T-helper 17 cell (primary cell): ENCODE results near the gene ADAMTSL4. TPM values are rescaled to one million over a fixed set of nuclear protein-coding genes. Genes with fewer than 3 reads are reported as not detected.

ENCODE experiments used
- ATAC-seq: fragments of 150-1000 bp; cut with Tn5 transposase; 2 replicates; pipeline ENCODE4 v1.10.0; 2021; ENCODE audit warnings: mild to moderate bottlenecking, moderate library complexity
- DNase-seq, 3 donors: peaks; one replicate each; pipeline versions ENCODE4 v3.0.0 to v3.0.0-alpha.2; 2020 to 2021
- H3K9me3 ChIP-seq: one replicate; pipeline ENCODE4 v1.7.0; 2013; ENCODE audit warnings: low read length, mild to moderate bottlenecking; ENCODE audit not compliant: control insufficient read depth, poor library complexity, severe bottlenecking
- H3K27ac Mint-ChIP-seq: one replicate; pipeline ENCODE4 v1.8.0; 2022; ENCODE audit warnings: mild to moderate bottlenecking, moderate library complexity, mixed read lengths
- H3K27me3 Mint-ChIP-seq: one replicate; pipeline ENCODE4 v1.8.0; 2022; ENCODE audit warnings: mixed read lengths
- H3K36me3 Mint-ChIP-seq: one replicate; pipeline ENCODE4 v1.8.0; 2022; ENCODE audit warnings: low read depth, mixed read lengths
- H3K4me1 Mint-ChIP-seq: one replicate; pipeline ENCODE4 v1.8.0; 2022; ENCODE audit warnings: mild to moderate bottlenecking, mixed read lengths
- H3K4me3 Mint-ChIP-seq: one replicate; pipeline ENCODE4 v1.8.0; 2022; ENCODE audit warnings: mild to moderate bottlenecking, moderate library complexity, mixed read lengths
- total RNA-seq, 4 donors: library from RNA in 2 of 4; stranded (reverse) in 2 of 4; gene quantifications; one replicate each; pipeline ENCODE4 v1.2.3 and lab custom pipeline; 2022 to 2026

ADAMTSL4 gene
- total RNA-seq, 2 donors from 2014 or later, result 0.39 to 1.6 TPM

DNA sequence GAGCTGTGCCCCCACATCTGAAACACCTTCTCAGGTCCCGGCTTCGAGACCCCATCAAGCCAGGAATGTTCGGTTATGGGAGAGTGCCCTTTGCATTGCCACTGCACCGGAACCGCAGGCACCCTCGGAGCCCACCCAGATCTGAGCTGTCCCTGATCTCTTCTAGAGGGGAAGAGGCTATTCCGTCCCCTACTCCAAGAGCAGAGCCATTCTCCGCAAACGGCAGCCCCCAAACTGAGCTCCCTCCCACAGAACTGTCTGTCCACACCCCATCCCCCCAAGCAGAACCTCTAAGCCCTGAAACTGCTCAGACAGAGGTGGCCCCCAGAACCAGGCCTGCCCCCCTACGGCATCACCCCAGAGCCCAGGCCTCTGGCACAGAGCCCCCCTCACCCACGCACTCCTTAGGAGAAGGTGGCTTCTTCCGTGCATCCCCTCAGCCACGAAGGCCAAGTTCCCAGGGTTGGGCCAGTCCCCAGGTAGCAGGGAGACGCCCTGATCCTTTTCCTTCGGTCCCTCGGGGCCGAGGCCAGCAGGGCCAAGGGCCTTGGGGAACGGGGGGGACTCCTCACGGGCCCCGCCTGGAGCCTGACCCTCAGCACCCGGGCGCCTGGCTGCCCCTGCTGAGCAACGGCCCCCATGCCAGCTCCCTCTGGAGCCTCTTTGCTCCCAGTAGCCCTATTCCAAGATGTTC, 4.3 kb downstream of the ADAMTSL4 start:
- DNase-seq (no peak), ATAC-seq (no peak)
- H3K27me3 Mint-ChIP-seq, result no peaks in the 10 kb centered on the region
- no peak overlapping the region for H3K27ac Mint-ChIP-seq
- H3K4me3 Mint-ChIP-seq, result no peak overlapping the region
- H3K4me1 Mint-ChIP-seq, result peaks cover 11% of the 10 kb centered on the region
- no peaks in the 10 kb centered on the region for H3K36me3 Mint-ChIP-seq
- no peaks in the 10 kb centered on the region for H3K9me3 ChIP-seq

DNA sequence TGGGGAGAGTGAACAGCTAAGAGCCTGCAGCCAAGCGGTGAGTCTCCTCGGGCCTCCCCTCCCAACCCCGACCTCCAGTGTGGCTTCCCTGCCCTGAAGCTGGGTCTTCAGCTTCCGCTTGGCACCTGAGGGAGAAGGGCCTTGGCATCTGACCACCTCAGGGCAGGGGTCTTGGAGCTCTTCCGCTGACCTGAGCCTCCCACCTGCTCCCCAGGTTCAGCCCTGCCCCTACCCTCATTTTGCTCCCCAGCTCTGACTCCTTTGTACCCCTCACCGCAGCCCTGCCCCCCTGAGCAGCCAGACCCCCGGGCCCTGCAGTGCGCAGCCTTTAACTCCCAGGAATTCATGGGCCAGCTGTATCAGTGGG, 4.9 kb downstream of the ADAMTSL4 start:
- no peaks in the 10 kb centered on the region for H3K9me3 ChIP-seq
- ATAC-seq, result no peak
- no peak for DNase-seq
- Mint-ChIP-seq H3K27me3 (no peaks in the 10 kb centered on the region), H3K4me1 (peaks cover 10% of the 10 kb centered on the region), H3K27ac (no peak overlapping the region), H3K36me3 (no peaks in the 10 kb centered on the region), H3K4me3 (no peak overlapping the region)

DNA sequence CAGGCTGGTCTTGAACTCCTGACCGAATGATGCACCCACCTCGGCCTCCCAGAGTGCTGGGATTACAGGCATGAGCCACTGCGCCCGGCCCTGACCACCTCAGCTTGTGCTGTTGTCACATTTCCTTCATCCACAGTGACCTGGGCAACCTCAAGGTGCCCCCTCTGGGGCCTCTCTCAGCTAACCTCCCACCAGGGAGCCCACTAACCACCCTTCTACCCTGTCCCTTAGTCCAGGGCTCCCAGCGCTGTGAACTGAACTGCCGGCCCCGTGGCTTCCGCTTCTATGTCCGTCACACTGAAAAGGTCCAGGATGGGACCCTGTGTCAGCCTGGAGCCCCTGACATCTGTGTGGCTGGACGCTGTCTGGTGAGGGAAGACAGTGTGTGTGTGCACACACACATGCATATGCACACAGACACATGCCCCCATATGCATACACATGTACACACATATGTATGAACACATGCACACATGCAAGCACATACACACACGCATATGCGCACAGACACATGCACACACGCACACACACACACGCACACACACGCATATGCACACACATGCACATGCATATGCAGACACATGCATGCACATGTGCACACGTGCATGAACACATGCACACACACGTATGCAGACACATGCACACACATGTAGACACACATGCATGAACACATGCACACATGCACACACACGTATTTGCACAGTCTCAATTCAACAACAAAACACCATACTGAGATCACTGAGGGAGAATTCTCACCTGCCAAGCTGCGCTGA, 6.2 kb downstream of the ADAMTSL4 start:
- DNase-seq, result no peak
- H3K4me3 Mint-ChIP-seq, result no peak overlapping the region
- H3K27ac Mint-ChIP-seq, result no peak overlapping the region
- no peaks in the 10 kb centered on the region for H3K36me3 Mint-ChIP-seq
- H3K4me1 Mint-ChIP-seq, result peaks cover 12% of the 10 kb centered on the region
- ATAC-seq, result no peak
- H3K9me3 ChIP-seq, result no peaks in the 10 kb centered on the region
- H3K27me3 Mint-ChIP-seq, result no peaks in the 10 kb centered on the region

DNA sequence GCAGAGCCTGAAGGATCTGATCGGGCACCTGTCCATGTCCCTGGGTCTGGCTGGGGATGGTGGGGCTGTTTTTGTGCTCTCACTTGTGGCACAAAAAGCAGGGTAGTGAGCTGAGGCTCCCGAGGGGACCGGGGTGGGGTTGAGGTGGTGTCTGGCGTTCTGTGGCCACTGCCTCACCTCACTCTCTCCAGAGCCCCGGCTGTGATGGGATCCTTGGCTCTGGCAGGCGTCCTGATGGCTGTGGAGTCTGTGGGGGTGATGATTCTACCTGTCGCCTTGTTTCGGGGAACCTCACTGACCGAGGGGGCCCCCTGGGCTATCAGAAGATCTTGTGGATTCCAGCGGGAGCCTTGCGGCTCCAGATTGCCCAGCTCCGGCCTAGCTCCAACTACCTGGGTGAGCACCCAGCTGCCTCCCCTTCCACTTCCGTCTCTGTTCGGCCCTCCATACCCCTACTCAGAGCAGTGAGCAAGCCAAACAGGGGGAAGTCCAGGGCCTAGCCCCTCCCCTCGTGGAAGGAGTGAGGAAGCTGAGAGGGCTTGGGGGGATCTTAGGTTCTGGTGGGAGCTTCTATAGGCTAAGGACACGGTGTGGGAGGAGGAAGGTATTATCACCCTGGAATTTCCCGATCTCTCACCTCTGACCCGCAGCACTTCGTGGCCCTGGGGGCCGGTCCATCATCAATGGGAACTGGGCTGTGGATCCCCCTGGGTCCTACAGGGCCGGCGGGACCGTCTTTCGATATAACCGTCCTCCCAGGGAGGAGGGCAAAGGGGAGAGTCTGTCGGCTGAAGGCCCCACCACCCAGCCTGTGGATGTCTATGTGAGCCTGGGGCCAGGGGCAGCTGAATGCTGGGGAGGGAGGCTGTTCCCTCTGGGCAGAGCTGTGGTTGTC, 7.0 kb downstream of the ADAMTSL4 start:
- peak overlapping the region; percentile 21 for H3K27ac Mint-ChIP-seq
- no peaks in the 10 kb centered on the region for H3K9me3 ChIP-seq
- H3K4me1 Mint-ChIP-seq, result peaks cover 15% of the 10 kb centered on the region
- DNase-seq (no peak), ATAC-seq (no peak)
- no peaks in the 10 kb centered on the region for H3K36me3 Mint-ChIP-seq
- peak overlapping the region; percentile 36 for H3K4me3 Mint-ChIP-seq
- H3K27me3 Mint-ChIP-seq, result no peaks in the 10 kb centered on the region

DNA sequence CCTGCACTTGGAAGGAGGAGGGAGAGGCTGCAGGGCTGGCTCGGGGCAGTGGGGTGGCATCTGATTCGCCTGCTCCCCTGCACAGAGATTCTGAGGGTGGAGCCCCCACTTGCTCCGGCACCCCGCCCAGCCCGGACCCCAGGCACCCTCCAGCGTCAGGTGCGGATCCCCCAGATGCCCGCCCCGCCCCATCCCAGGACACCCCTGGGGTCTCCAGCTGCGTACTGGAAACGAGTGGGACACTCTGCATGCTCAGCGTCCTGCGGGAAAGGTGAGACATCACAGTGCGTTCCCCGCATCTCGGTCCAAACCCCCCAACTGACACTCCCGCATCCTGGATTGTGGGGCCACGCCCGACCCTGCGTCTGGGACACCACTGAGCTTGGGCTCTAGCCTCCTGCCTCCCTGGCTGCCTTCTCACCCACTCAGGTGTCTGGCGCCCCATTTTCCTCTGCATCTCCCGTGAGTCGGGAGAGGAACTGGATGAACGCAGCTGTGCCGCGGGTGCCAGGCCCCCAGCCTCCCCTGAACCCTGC, 7.9 kb downstream of the ADAMTSL4 start:
- DNase-seq, result no peak
- no peak overlapping the region for H3K4me3 Mint-ChIP-seq
- no peak for ATAC-seq
- no peak overlapping the region for H3K27ac Mint-ChIP-seq
- peaks cover 17% of the 10 kb centered on the region for H3K4me1 Mint-ChIP-seq
- no peaks in the 10 kb centered on the region for H3K36me3 Mint-ChIP-seq
- no peaks in the 10 kb centered on the region for H3K27me3 Mint-ChIP-seq
- H3K9me3 ChIP-seq, result no peaks in the 10 kb centered on the region

DNA sequence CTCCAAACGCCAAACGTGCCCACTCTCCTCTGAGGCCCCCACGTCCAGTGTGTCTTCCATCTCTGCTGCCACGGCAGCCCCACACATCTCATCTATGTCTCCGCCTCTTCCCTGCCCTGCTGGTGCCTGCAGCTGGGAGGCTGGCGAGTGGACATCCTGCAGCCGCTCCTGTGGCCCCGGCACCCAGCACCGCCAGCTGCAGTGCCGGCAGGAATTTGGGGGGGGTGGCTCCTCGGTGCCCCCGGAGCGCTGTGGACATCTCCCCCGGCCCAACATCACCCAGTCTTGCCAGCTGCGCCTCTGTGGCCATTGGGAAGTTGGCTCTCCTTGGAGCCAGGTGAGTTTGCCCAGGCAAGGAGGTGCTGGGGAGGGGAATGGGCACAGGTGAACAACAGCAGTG, 8.6 kb downstream of the ADAMTSL4 start:
- Mint-ChIP-seq H3K4me1 (peaks cover 20% of the 10 kb centered on the region), H3K27me3 (no peaks in the 10 kb centered on the region), H3K36me3 (no peaks in the 10 kb centered on the region), H3K27ac (no peak overlapping the region), H3K4me3 (no peak overlapping the region)
- no peaks in the 10 kb centered on the region for H3K9me3 ChIP-seq
- DNase-seq, result no peak
- ATAC-seq, result no peak

DNA sequence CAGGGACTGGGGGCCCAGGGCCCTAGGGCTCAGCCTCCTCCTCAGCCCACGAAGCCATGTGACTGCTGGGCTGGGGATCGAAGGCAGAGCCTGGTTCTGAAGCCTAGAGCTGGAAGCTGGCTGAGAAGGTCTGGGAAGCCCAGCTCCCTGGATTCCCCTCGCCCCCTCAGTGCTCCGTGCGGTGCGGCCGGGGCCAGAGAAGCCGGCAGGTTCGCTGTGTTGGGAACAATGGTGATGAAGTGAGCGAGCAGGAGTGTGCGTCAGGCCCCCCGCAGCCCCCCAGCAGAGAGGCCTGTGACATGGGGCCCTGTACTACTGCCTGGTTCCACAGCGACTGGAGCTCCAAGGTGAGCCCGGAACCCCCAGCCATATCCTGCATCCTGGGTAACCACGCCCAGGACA, 9.1 kb downstream of the ADAMTSL4 start:
- Mint-ChIP-seq H3K27me3 (no peaks in the 10 kb centered on the region), H3K4me3 (no peak overlapping the region), H3K27ac (no peak overlapping the region), H3K4me1 (peaks cover 25% of the 10 kb centered on the region), H3K36me3 (no peaks in the 10 kb centered on the region)
- H3K9me3 ChIP-seq, result no peaks in the 10 kb centered on the region
- no peak for ATAC-seq
- DNase-seq, result no peak

GRCh38 chr1:150558761-150559655, 9.8 kb downstream of the ADAMTSL4 start:
- no peaks in the 10 kb centered on the region for H3K9me3 ChIP-seq
- ATAC-seq (no peak), DNase-seq (no peak)
- peaks cover 32% of the 10 kb centered on the region for H3K4me1 Mint-ChIP-seq
- no peak overlapping the region for H3K4me3 Mint-ChIP-seq
- no peaks in the 10 kb centered on the region for H3K27me3 Mint-ChIP-seq
- peak overlapping the region; percentile 99 for H3K27ac Mint-ChIP-seq
- H3K36me3 Mint-ChIP-seq, result no peaks in the 10 kb centered on the region

GRCh38 chr1:150559656-150560010, 10.4 kb downstream of the ADAMTSL4 start:
- peak overlapping the region; percentile 99 for H3K4me3 Mint-ChIP-seq

DNA sequence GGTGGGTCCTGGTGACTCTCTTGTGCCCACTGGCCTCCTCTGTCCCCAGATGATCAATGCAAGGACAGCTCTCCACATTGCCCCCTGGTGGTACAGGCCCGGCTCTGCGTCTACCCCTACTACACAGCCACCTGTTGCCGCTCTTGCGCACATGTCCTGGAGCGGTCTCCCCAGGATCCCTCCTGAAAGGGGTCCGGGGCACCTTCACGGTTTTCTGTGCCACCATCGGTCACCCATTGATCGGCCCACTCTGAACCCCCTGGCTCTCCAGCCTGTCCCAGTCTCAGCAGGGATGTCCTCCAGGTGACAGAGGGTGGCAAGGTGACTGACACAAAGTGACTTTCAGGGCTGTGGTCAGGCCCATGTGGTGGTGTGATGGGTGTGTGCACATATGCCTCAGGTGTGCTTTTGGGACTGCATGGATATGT, 10.8 kb downstream of the ADAMTSL4 start:
- Mint-ChIP-seq H3K27me3 (no peaks in the 10 kb centered on the region), H3K4me1 (peaks cover 37% of the 10 kb centered on the region), H3K36me3 (no peaks in the 10 kb centered on the region), H3K27ac (peak overlapping the region; percentile 99), H3K4me3 (peak overlapping the region; percentile 99)
- DNase-seq (peak; percentile 51 to 68 (median 54)), ATAC-seq (peak; percentile 24)
- no peaks in the 10 kb centered on the region for H3K9me3 ChIP-seq

More at GRCh38 chr1:150559656-150560010, 10.4 kb downstream of the ADAMTSL4 start:
- Mint-ChIP-seq H3K27ac (peak overlapping the region; percentile 99), H3K27me3 (no peaks in the 10 kb centered on the region), H3K36me3 (no peaks in the 10 kb centered on the region), H3K4me1 (peaks cover 34% of the 10 kb centered on the region)
- no peaks in the 10 kb centered on the region for H3K9me3 ChIP-seq
- ATAC-seq (no peak), DNase-seq (no peak)

DNA sequence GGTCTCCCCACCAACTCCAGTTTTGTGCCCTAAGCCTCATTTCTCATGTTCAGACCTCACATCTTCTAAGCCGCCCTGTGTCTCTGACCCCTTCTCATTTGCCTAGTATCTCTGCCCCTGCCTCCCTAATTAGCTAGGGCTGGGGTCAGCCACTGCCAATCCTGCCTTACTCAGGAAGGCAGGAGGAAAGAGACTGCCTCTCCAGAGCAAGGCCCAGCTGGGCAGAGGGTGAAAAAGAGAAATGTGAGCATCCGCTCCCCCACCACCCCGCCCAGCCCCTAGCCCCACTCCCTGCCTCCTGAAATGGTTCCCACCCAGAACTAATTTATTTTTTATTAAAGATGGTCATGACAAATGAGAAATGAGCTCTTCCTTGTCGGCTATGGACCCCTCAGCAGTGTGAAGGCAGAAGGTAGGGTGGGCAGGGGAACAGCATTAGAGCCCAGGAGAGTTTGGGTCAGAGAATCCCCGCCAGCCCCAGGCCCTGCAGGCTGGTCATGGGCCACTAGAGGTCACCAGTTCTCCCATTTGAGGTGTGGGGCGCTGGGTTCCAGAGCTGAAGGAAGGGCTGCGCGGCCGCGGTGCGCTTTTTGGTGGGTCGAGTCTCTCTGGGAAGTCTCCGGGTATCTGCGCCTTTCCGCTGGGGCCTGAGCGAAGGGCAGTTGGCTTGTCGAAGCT, 11.5 kb downstream of the ADAMTSL4 start:
- no peaks in the 10 kb centered on the region for H3K36me3 Mint-ChIP-seq
- H3K27me3 Mint-ChIP-seq, result no peaks in the 10 kb centered on the region
- peak overlapping the region; percentile 99 for H3K27ac Mint-ChIP-seq
- DNase-seq (peak; percentile 52 to 70 (median 55)), ATAC-seq (peak; percentile 32)
- H3K4me1 Mint-ChIP-seq, result peaks cover 40% of the 10 kb centered on the region
- H3K9me3 ChIP-seq, result no peaks in the 10 kb centered on the region
- H3K4me3 Mint-ChIP-seq, result peak overlapping the region; percentile 99
